Stimulated activated CD8-positive, alpha-beta memory T cell treated with anti-CD3 and anti-CD28 coated beads, Interleukin-4, amount 100 ng/mL, for 48 hours (primary cell): ENCODE measurements around the gene DACH1.

Experiments used
- DNase-seq: peaks from one replicate; pipeline ENCODE4 v3.0.0-alpha.2; 2020

DACH1 gene

GRCh38 chr13:71619096-71619495 is 247.9 kb downstream of the DACH1 start:
- no peak for DNase-seq

GRCh38 chr13:71618159-71618558 is 248.8 kb downstream of the DACH1 start:
- DNase-seq = no peak

- no peak for DNase-seq
Measured at GRCh38 chr13:71617265-71617664, 249.7 kb downstream of the DACH1 start.

GRCh38 chr13:71613066-71613745 is 253.8 kb downstream of the DACH1 start:
- no peak for DNase-seq

- DNase-seq = no peak
Measured at GRCh38 chr13:71611292-71611691, 255.7 kb downstream of the DACH1 start.

- no peak for DNase-seq
Measured at GRCh38 chr13:71610876-71611275, 256.1 kb downstream of the DACH1 start.

- DNase-seq = no peak
Measured at GRCh38 chr13:71609271-71609670, 257.7 kb downstream of the DACH1 start.

- DNase-seq = no peak
Measured at GRCh38 chr13:71607575-71607974, 259.4 kb downstream of the DACH1 start.

GRCh38 chr13:71606818-71607217 is 260.2 kb downstream of the DACH1 start:
- no peak for DNase-seq

- DNase-seq = no peak
Measured at GRCh38 chr13:71605744-71606143, 261.3 kb downstream of the DACH1 start.

- DNase-seq = no peak
Measured at GRCh38 chr13:71603255-71603654, 263.7 kb downstream of the DACH1 start.

- no peak for DNase-seq
Measured at GRCh38 chr13:71602344-71602743, 264.7 kb downstream of the DACH1 start.

- no peak for DNase-seq
Measured at GRCh38 chr13:71597150-71597549, 269.9 kb downstream of the DACH1 start.

GRCh38 chr13:71596116-71596515 is 270.9 kb downstream of the DACH1 start:
- no peak for DNase-seq

- DNase-seq = no peak
Measured at GRCh38 chr13:71593566-71593965, 273.4 kb downstream of the DACH1 start.

GRCh38 chr13:71591374-71591773 is 275.6 kb downstream of the DACH1 start:
- DNase-seq = no peak

GRCh38 chr13:71590654-71591148 is 276.3 kb downstream of the DACH1 start:
- DNase-seq = no peak

- no peak for DNase-seq
Measured at GRCh38 chr13:71589032-71589431, 278.0 kb downstream of the DACH1 start.

- no peak for DNase-seq
Measured at GRCh38 chr13:71587817-71588216, 279.2 kb downstream of the DACH1 start.

GRCh38 chr13:71587193-71587592 is 279.8 kb downstream of the DACH1 start:
- DNase-seq = no peak

- no peak for DNase-seq
Measured at GRCh38 chr13:71583581-71583980, 283.4 kb downstream of the DACH1 start.

- DNase-seq = no peak
Measured at GRCh38 chr13:71580614-71581013, 286.4 kb downstream of the DACH1 start.

- no peak for DNase-seq
Measured at GRCh38 chr13:71578048-71578447, 289.0 kb downstream of the DACH1 start.

- DNase-seq = no peak
Measured at GRCh38 chr13:71577127-71577526, 289.9 kb downstream of the DACH1 start.

GRCh38 chr13:71576571-71576970 is 290.4 kb downstream of the DACH1 start:
- DNase-seq = no peak
